Measurements from ENCODE around the gene SLC39A7. TPM values are rescaled to one million over a fixed set of nuclear protein-coding genes. Genes with fewer than 3 reads are reported as not detected.

The SLC39A7 gene
- total RNA-seq, 1 experiment from 2014 or later, result 130 TPM

DNA sequence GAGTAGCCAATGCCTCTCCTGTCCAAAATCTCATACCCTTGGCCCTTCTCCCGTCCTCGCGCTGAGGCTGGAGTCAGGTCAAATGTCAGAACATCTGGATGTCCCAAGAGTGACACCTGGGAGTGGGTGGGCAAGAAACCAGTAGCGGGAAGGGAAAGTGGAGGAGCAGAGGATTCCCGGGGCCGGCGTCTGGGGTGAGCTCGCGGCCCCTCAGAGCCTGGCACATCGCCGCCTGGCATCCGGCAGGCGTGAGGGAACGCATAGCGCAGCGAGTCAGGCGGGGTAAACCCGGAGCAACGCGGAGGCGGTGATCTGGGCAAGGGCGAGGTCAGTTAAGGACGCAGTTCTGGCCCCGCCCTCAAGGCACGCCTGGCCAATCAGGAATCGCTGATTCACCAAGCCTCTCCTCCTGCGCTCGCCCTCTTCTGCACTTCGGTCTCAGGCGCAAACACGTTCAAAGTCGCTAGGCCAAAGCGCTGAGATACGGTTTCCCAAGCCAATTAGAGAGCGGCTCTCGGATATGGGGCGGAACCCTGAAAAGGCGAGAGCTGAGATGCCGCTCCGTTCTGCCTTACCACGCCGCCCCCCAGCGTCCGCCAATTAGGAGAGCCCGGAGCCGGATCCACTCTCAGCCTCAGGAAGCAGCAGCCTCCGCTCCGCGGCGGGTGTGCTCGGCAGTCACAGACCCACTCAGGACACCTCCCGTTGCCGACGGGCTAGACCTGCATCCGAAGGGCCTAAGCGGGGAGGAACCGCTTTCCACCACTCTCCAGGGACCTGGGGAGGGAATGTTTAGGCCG lies 48.5 kb downstream of the SLC39A7 start (continued):
- TF ChIP-seq, protein P1, sequence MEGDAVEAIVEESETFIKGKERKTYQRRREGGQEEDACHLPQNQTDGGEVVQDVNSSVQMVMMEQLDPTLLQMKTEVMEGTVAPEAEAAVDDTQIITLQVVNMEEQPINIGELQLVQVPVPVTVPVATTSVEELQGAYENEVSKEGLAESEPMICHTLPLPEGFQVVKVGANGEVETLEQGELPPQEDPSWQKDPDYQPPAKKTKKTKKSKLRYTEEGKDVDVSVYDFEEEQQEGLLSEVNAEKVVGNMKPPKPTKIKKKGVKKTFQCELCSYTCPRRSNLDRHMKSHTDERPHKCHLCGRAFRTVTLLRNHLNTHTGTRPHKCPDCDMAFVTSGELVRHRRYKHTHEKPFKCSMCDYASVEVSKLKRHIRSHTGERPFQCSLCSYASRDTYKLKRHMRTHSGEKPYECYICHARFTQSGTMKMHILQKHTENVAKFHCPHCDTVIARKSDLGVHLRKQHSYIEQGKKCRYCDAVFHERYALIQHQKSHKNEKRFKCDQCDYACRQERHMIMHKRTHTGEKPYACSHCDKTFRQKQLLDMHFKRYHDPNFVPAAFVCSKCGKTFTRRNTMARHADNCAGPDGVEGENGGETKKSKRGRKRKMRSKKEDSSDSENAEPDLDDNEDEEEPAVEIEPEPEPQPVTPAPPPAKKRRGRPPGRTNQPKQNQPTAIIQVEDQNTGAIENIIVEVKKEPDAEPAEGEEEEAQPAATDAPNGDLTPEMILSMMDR (IDR thresholded peaks at IDR 0.05 in 2 of 3, conservative IDR thresholded peaks at IDR 0.05 in 1 of 3; ENCODE audit: borderline replicate concordance in 1 of 3, insufficient read depth in 1 of 3, low read depth in 2 of 3, low read length in 2 of 3), result no peak

- no peaks in the 10 kb centered on the region for H4K20me1 ChIP-seq (ENCODE audit: insufficient read depth)
- no peaks in the 10 kb centered on the region for H3K9me3 ChIP-seq (ENCODE audit: control insufficient read depth in 1 of 2, insufficient read depth in 1 of 2, low read depth in 1 of 2, low read length in 2 of 2)
- POLR2A ChIA-PET, result interaction anchor here (0.6 to 4.0 kb wide), 9 partner anchors 8 to 278 kb away, joined by 3 to 24 read pairs (median 5); partner anchors contain the start of genes B3GALT4, RPS18 and VPS52
- no peak for DNase-seq (ENCODE audit: low read depth, low spot score)
- intact Hi-C loops (cut with micrococcal nuclease), result loop anchor here (1.0 to 2.0 kb wide), 4 partner anchors 45 to 250 kb away; partner anchors contain the start of genes HSD17B8, RXRB and SLC39A7
- no peaks in the 10 kb centered on the region for H3K79me2 ChIP-seq (ENCODE audit: insufficient read depth, low read length)
- no peaks in the 10 kb centered on the region for H3K27me3 ChIP-seq (ENCODE audit: insufficient read depth, low read length)
- H3K4me1 ChIP-seq (ENCODE audit: control insufficient read depth in 1 of 2, insufficient read depth in 2 of 2, low read length in 2 of 2), result peaks cover 16 to 38% of the 10 kb centered on the region in 2 experiments
- CTCF ChIA-PET, result interaction anchor here (0.7 to 4.3 kb wide), 9 partner anchors 11 to 235 kb away, joined by 3 to 49 read pairs (median 10); no protein-coding TSS in a partner anchor
- no peak overlapping the region for H2AFZ ChIP-seq (ENCODE audit: low read depth, low read length, poor library complexity, severe bottlenecking)
- no peak for TF ChIP-seq ELF1 (IDR thresholded peaks at IDR 0.05; ENCODE audit: borderline replicate concordance, low read depth)
- TF ChIP-seq, protein P2, sequence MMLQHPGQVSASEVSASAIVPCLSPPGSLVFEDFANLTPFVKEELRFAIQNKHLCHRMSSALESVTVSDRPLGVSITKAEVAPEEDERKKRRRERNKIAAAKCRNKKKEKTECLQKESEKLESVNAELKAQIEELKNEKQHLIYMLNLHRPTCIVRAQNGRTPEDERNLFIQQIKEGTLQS (IDR thresholded peaks at IDR 0.05), result no peak
- TF ChIP-seq, protein P1 (IDR thresholded peaks at IDR 0.05 in 2 of 3, conservative IDR thresholded peaks at IDR 0.05 in 1 of 3; ENCODE audit: borderline replicate concordance in 1 of 3, insufficient read depth in 1 of 3, low read depth in 2 of 3, low read length in 2 of 3), result no peak
- no peak for TF ChIP-seq EZH2 (IDR thresholded peaks at IDR 0.05)
- TF ChIP-seq JUND (IDR thresholded peaks at IDR 0.05), result no peak
- no peak for TF ChIP-seq CBX3 (IDR thresholded peaks at IDR 0.05; ENCODE audit: low read depth)
- no peak for TF ChIP-seq ZBTB33 (IDR thresholded peaks at IDR 0.05; ENCODE audit: extremely low read depth, insufficient replicate concordance, low read length)
- no peak for TF ChIP-seq POLR2AphosphoS5 (IDR thresholded peaks at IDR 0.05; ENCODE audit: low read depth, low read length)
- TF ChIP-seq ZFX (IDR thresholded peaks at IDR 0.05), result no peak; the same call in 1 of the 2 replicates
- no peak for TF ChIP-seq RAD21 (IDR thresholded peaks at IDR 0.05; ENCODE audit: low read depth)
- TF ChIP-seq EGR1 (IDR thresholded peaks at IDR 0.05; ENCODE audit: low read depth), result no peak
- TF ChIP-seq SIN3A (IDR thresholded peaks at IDR 0.05; ENCODE audit: low read depth), result no peak
- no peak for TF ChIP-seq CEBPB (IDR thresholded peaks at IDR 0.05; ENCODE audit: low read depth)
- TF ChIP-seq FOSL1 (IDR thresholded peaks at IDR 0.05; ENCODE audit: low read depth), result no peak
- no peak for TF ChIP-seq YY1 (IDR thresholded peaks at IDR 0.05; ENCODE audit: extremely low read depth, insufficient replicate concordance, low read depth, low read length)
- H3K9me2 ChIP-seq (ENCODE audit: insufficient read depth), result no peaks in the 10 kb centered on the region
- peak overlapping the region; percentile 99 for H3K4me2 ChIP-seq (ENCODE audit: low read length)
- H3K4me3 ChIP-seq (replicated peaks in 1 of 2; ENCODE audit: low read depth in 1 of 2, low read length in 2 of 2), result peak overlapping the region; percentile 74 to 85
- H3K36me3 ChIP-seq (ENCODE audit: control insufficient read depth in 1 of 2, insufficient read depth in 2 of 2, low read length in 2 of 2), result no peaks in the 10 kb centered on the region
- RAD21 ChIA-PET (ENCODE audit: low non-redundant PET in 1 of 2, low total read pairs in 2 of 2, uncharacterized antibody in 2 of 2, unreplicated experiment in 2 of 2), result no interaction called here
- peak; percentile 2; the same call in 1 of the 2 replicates for ATAC-seq
- TSS peak; percentile 75 for BruUV-seq (replicated peaks)
- H3K9ac ChIP-seq (ENCODE audit: low read length), result peak overlapping the region; percentile 88
- peak overlapping the region; percentile 90 for H3K27ac ChIP-seq (ENCODE audit: low read depth, low read length)
Observed at GRCh38 chr6:33249732-33250630, 49.3 kb downstream of the SLC39A7 start.
